HEK293T (cell line): Measurements from ENCODE around the gene FAM171A2.

Source experiments
- BHLHE40 ChIP-seq: fragments of 450-650 bp; IDR thresholded peaks from 2 replicates; pipeline ENCODE4 v1.6.1; 2016; ENCODE audit warnings: mild to moderate bottlenecking, moderate library complexity, borderline replicate concordance
- FOXK2 ChIP-seq: fragments of 450-650 bp; IDR thresholded peaks from 2 replicates; pipeline ENCODE4 v1.6.1; 2016; ENCODE audit warnings: mild to moderate bottlenecking
- SP1 ChIP-seq: fragments of 450-650 bp; IDR thresholded peaks from 2 replicates; pipeline ENCODE4 v1.6.1; 2017
- SUZ12 ChIP-seq: fragments of 450-650 bp; IDR thresholded peaks from 2 replicates; pipeline ENCODE4 v1.6.1; 2016; ENCODE audit warnings: mild to moderate bottlenecking

DNA sequence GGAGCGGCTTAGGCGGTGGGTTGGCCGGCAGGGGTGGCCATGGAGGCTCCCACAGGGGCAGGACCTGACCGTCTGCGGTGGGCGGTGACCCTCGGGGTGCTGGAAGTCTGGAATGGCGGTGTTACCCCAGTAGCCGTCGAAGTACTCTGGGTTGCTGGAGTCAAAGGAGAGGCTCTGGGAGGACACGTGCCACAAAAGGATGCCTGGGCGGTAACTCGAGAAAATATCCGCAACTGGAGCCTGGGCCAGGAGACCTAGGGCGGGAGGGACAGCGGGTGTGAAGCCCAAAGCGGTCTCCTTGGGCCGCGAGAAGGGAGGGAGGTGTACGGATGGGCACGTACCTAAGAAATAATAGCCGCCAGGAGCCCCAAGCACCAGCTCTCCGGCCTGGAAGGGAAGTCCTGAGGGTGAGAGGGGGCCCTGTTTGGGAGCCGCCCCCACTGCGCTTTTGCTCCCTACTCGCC lies 21.2 kb upstream of the FAM171A2 start:
- TF ChIP-seq SUZ12 (no peak), FOXK2 (no peak), BHLHE40 (no peak), SP1 (no peak)
